Measurements from ENCODE around the gene WNT7B.

The WNT7B gene

GRCh38 chr22:45903355-45904135 is 73.4 kb downstream of the WNT7B start:
- no peak for DNase-seq

- DNase-seq = no peak
Measured at GRCh38 chr22:45897736-45898135, 79.2 kb downstream of the WNT7B start.

- DNase-seq = no peak
Measured at GRCh38 chr22:45896964-45897538, 79.9 kb downstream of the WNT7B start.

GRCh38 chr22:45896153-45896951 is 80.6 kb downstream of the WNT7B start:
- no peak for DNase-seq

GRCh38 chr22:45895436-45896152 is 81.4 kb downstream of the WNT7B start:
- DNase-seq = no peak

GRCh38 chr22:45893516-45893915 is 83.4 kb downstream of the WNT7B start:
- no peak for DNase-seq

GRCh38 chr22:45892681-45893461 is 84.1 kb downstream of the WNT7B start:
- no peak for DNase-seq

GRCh38 chr22:45891996-45892621 is 84.9 kb downstream of the WNT7B start:
- no peak for DNase-seq

- DNase-seq = no peak
Measured at GRCh38 chr22:45891471-45891995, 85.4 kb downstream of the WNT7B start.

GRCh38 chr22:45891021-45891421 is 85.9 kb downstream of the WNT7B start:
- no peak for DNase-seq

GRCh38 chr22:45890351-45890635 is 86.7 kb downstream of the WNT7B start:
- DNase-seq = no peak

GRCh38 chr22:45889539-45890350 is 87.2 kb downstream of the WNT7B start:
- DNase-seq = no peak

- DNase-seq = no peak
Measured at GRCh38 chr22:45889093-45889538, 87.8 kb downstream of the WNT7B start.

- DNase-seq = no peak
Measured at GRCh38 chr22:45888221-45889092, 88.5 kb downstream of the WNT7B start.

- DNase-seq = no peak
Measured at GRCh38 chr22:45887202-45888131, 89.5 kb downstream of the WNT7B start.

- DNase-seq = no peak
Measured at GRCh38 chr22:45886540-45886939, 90.4 kb downstream of the WNT7B start.

- no peak for DNase-seq
Measured at GRCh38 chr22:45885941-45886395, 91.0 kb downstream of the WNT7B start.

GRCh38 chr22:45885171-45885840 is 91.7 kb downstream of the WNT7B start:
- DNase-seq = no peak

All from NCI-H1092 (cell line).